ENCODE measurements around the gene TXNRD2. TPM values are rescaled to one million over a fixed set of nuclear protein-coding genes. Genes with fewer than 3 reads are reported as not detected.

Gene TXNRD2
- total and polyA plus RNA-seq, 10 of the 15 experiments (the other 5 are each of a cell fraction or from before 2014, with no cell fraction given): 1.6 to 26.0 (median 13.9) TPM

GRCh38 chr22:19973551-19974267, 32.1 kb upstream of the TXNRD2 start:
- no peaks in the 10 kb centered on the region for H3K9me3 ChIP-seq (replicated peaks; ENCODE audit: control insufficient read depth, insufficient read depth, low read length)
- H3K36me3 ChIP-seq (ENCODE audit: control insufficient read depth in 2 of 2, insufficient read depth in 2 of 2, low read length in 1 of 2): no peaks in the 10 kb centered on the region; a peak in 1 of 4 replicates
- FAIRE-seq (no peak), ATAC-seq (no peak), DNase-seq (ENCODE audit: low read depth, low spot score) (no peak)
- H2AFZ ChIP-seq (ENCODE audit: control insufficient read depth, low read depth, low read length): no peak overlapping the region
- H3K4me1 ChIP-seq (ENCODE audit: control insufficient read depth, insufficient read depth, low read length): no peaks in the 10 kb centered on the region
- 87% methylated on average over 46 of the region's 46 CpGs for WGBS (ENCODE audit: insufficient coverage, insufficient replicate concordance, low lambda C conversion rate, missing lambda C conversion rate)
- ChIA-PET RAD21 (ENCODE audit: unreplicated experiment) (interaction anchor here (1.1 kb wide), 1 partner anchor 155 kb away, joined by 3 read pairs; no protein-coding TSS in a partner anchor), CTCF (no interaction called here), POLR2A (no interaction called here), SMC1A (ENCODE audit: uncharacterized antibody, unreplicated experiment) (no interaction called here)
- no peaks in the 10 kb centered on the region for H3K79me2 ChIP-seq (ENCODE audit: control insufficient read depth, insufficient read depth, low read length)
- intact Hi-C loops (cut with micrococcal nuclease; ENCODE audit: unreplicated experiment): loop anchor here (5.0 kb wide), 2 partner anchors 39 to 144 kb away; partner anchors contain the start of genes RANBP1 and TRMT2A
- H4K20me1 ChIP-seq (ENCODE audit: control insufficient read depth, insufficient read depth): no peaks in the 10 kb centered on the region
- no peak overlapping the region for H3K9ac ChIP-seq (ENCODE audit: control insufficient read depth, insufficient read depth, low read length)
- no TSS peak for BruUV-seq (replicated peaks)
- no peak overlapping the region for H3K4me3 ChIP-seq
- no peak overlapping the region for H3K27ac ChIP-seq (ENCODE audit: control insufficient read depth, insufficient read depth)
- H3K4me2 ChIP-seq (ENCODE audit: control insufficient read depth, insufficient read depth): no peak overlapping the region
- in situ Hi-C loops (cut with MboI): no loop called here
- H3K27me3 ChIP-seq (replicated peaks in 1 of 2; ENCODE audit: control insufficient read depth in 2 of 2, insufficient read depth in 2 of 2, low read length in 1 of 2): no peaks in the 10 kb centered on the region
- TF ChIP-seq SPI1 (IDR thresholded peaks at IDR 0.05; ENCODE audit: borderline replicate concordance, insufficient read depth, low read depth, low read length) (no peak), ELK1 (IDR thresholded peaks at IDR 0.05; ENCODE audit: low read depth, low read length) (no peak), TCF7 (IDR thresholded peaks at IDR 0.05; ENCODE audit: borderline replicate concordance) (no peak), ETV6 (conservative IDR thresholded peaks at IDR 0.05 in 1 of 2, IDR thresholded peaks at IDR 0.05 in 1 of 2; ENCODE audit: borderline replicate concordance in 1 of 2, low read depth in 1 of 2) (no peak), NRF1 (conservative IDR thresholded peaks at IDR 0.05; ENCODE audit: low read depth, low read length) (no peak), CTCF (IDR thresholded peaks at IDR 0.05 in 2 of 3, conservative IDR thresholded peaks at IDR 0.05 in 1 of 3; ENCODE audit: control insufficient read depth in 2 of 3, extremely low read depth in 1 of 3, insufficient read depth in 1 of 3, low read depth in 3 of 3, low read length in 3 of 3) (no peak), TARDBP (IDR thresholded peaks at IDR 0.05; ENCODE audit: borderline replicate concordance) (no peak), KLF5 (IDR thresholded peaks at IDR 0.05; ENCODE audit: partially characterized antibody) (no peak), EGR1 (IDR thresholded peaks at IDR 0.05; ENCODE audit: borderline replicate concordance in 1 of 2, low read depth in 2 of 2, low read length in 2 of 2) (no peak), CBX5 (IDR thresholded peaks at IDR 0.05; ENCODE audit: low read depth) (no peak), CUX1 (IDR thresholded peaks at IDR 0.05; ENCODE audit: insufficient replicate concordance, low read depth, low read length) (no peak), GATAD2B (conservative IDR thresholded peaks at IDR 0.05; ENCODE audit: low read depth) (no peak), USF2 (IDR thresholded peaks at IDR 0.05; ENCODE audit: borderline replicate concordance, low read depth, low read length) (no peak)
